Measurements from ENCODE around the gene RHBDD1.
"Not testable (repeated sequence)": the region's sequence is repeated elsewhere in the genome, so short reads cannot be mapped to it uniquely, and the experiment has no call there.

The RHBDD1 gene

GRCh38 chr2:226799976-226800940 is 35.6 kb upstream of the RHBDD1 start:
- peak; percentile 4 for DNase-seq

GRCh38 chr2:226800941-226801784 is 34.7 kb upstream of the RHBDD1 start:
- DNase-seq, result peak; percentile 86

GRCh38 chr2:226802573-226802972 is 33.3 kb upstream of the RHBDD1 start:
- peak; percentile 63 for DNase-seq

- DNase-seq, result no peak
These were observed 32.4 kb upstream of the RHBDD1 start for GRCh38 chr2:226803410-226803809.

- peak; percentile 26 for DNase-seq
These were observed 22.6 kb upstream of the RHBDD1 start for GRCh38 chr2:226813148-226813701.

- DNase-seq, result peak; percentile 1
These were observed 16.9 kb upstream of the RHBDD1 start for GRCh38 chr2:226818930-226819329.

GRCh38 chr2:226825056-226825455 is 10.8 kb upstream of the RHBDD1 start:
- DNase-seq, result no peak

- DNase-seq, result no peak
These were observed 7.7 kb upstream of the RHBDD1 start for GRCh38 chr2:226828191-226828590.

GRCh38 chr2:226829721-226830631 is 5.9 kb upstream of the RHBDD1 start:
- DNase-seq, result no peak

- DNase-seq, result no peak
These were observed 4.6 kb upstream of the RHBDD1 start for GRCh38 chr2:226831266-226831665.

GRCh38 chr2:226832061-226832460 is 3.8 kb upstream of the RHBDD1 start:
- no peak for DNase-seq

- DNase-seq, result not testable (repeated sequence)
These were observed 974 bp upstream of the RHBDD1 start for GRCh38 chr2:226834880-226835279.

GRCh38 chr2:226835420-226835795 is 446 bp upstream of the RHBDD1 start:
- DNase-seq, result peak; percentile 5

GRCh38 chr2:226836548-226836885 is 663 bp downstream of the RHBDD1 start:
- no peak for DNase-seq

GRCh38 chr2:226837334-226837733 is 1.5 kb downstream of the RHBDD1 start:
- no peak for DNase-seq

- DNase-seq, result no peak
These were observed 2.1 kb downstream of the RHBDD1 start for GRCh38 chr2:226837787-226838603.

GRCh38 chr2:226838722-226839121 is 2.9 kb downstream of the RHBDD1 start:
- no peak for DNase-seq

- no peak for DNase-seq
These were observed 3.3 kb downstream of the RHBDD1 start for GRCh38 chr2:226839161-226839560.

- DNase-seq, result no peak
These were observed 4.1 kb downstream of the RHBDD1 start for GRCh38 chr2:226839951-226840350.

- DNase-seq, result not testable (repeated sequence)
These were observed 7.1 kb downstream of the RHBDD1 start for GRCh38 chr2:226843001-226843400.

GRCh38 chr2:226845386-226846116 is 9.7 kb downstream of the RHBDD1 start:
- DNase-seq, result no peak

Data from NCI-H1436 (cell line).